Skeletal muscle tissue (tissue), 4 donors: ENCODE measurements around the gene HYAL1. TPM values are rescaled to one million over a fixed set of nuclear protein-coding genes. Genes with fewer than 3 reads are reported as not detected.

Experiments
- H3K27ac ChIP-seq: one replicate; pipeline ENCODE4 v1.7.0; 2013; ENCODE audit warnings: mild to moderate bottlenecking, low read depth, low read length, inconsistent platforms
- H3K27me3 ChIP-seq, 3 donors: one replicate each; pipeline ENCODE4 v1.7.0; 2013; ENCODE audit warnings: low read length in 3 of 3; ENCODE audit not compliant: control insufficient read depth in 3 of 3, insufficient read depth in 3 of 3
- H3K36me3 ChIP-seq, 3 donors: one replicate each; pipeline ENCODE4 v1.7.0; 2013; ENCODE audit warnings: low read length in 3 of 3; ENCODE audit not compliant: control insufficient read depth in 3 of 3, insufficient read depth in 3 of 3
- H3K4me1 ChIP-seq, 3 donors: one replicate each; pipeline ENCODE4 v1.7.0; 2013; ENCODE audit warnings: low read length in 3 of 3, mild to moderate bottlenecking in 3 of 3; ENCODE audit not compliant: control insufficient read depth in 3 of 3, insufficient read depth in 3 of 3
- H3K4me3 ChIP-seq, 3 donors: one replicate each; pipeline ENCODE4 v1.7.0; 2013; ENCODE audit warnings: low read length in 3 of 3
- H3K9ac ChIP-seq, 3 donors: one replicate each; pipeline ENCODE4 v1.7.0; 2013; ENCODE audit warnings: low read length in 3 of 3, mild to moderate bottlenecking in 3 of 3, moderate library complexity in 2 of 3, low read depth in 1 of 3
- H3K9me3 ChIP-seq, 3 donors: one replicate each; pipeline ENCODE4 v1.7.0; 2013; ENCODE audit warnings: low read length in 3 of 3; ENCODE audit not compliant: control insufficient read depth in 3 of 3
- total RNA-seq: library from RNA; depleted of rRNA; stranded (reverse); fragments of >200 nt; gene quantifications from one replicate; pipeline ENCODE4 v1.2.3, GENCODE V29; 2014
- donor health status: Osteomylitis.

HYAL1 gene
- total RNA-seq, 1 donor from 2014 or later: 2.6 TPM

- Histone ChIP-seq H3K27ac (peak overlapping the region; percentile 44), H3K27me3 (no peaks in the 10 kb centered on the region), H3K36me3 (peaks cover 20 to 29% (median 27%) of the 10 kb centered on the region in 3 donors), H3K4me1 (peaks cover 39 to 61% (median 57%) of the 10 kb centered on the region in 3 donors), H3K9ac (peak overlapping the region in 1 of 3 donors; percentile 8), H3K9me3 (no peaks in the 10 kb centered on the region), H3K4me3 (no peak overlapping the region)
Observed at GRCh38 chr3:50258029-50258680, 45.2 kb downstream of the HYAL1 start.

- Histone ChIP-seq H3K9me3 (no peaks in the 10 kb centered on the region), H3K27me3 (no peaks in the 10 kb centered on the region), H3K36me3 (peaks cover 22 to 35% (median 30%) of the 10 kb centered on the region in 3 donors), H3K27ac (no peak overlapping the region), H3K4me3 (no peak overlapping the region), H3K4me1 (peaks cover 39 to 61% (median 61%) of the 10 kb centered on the region in 3 donors), H3K9ac (no peak overlapping the region)
Observed at GRCh38 chr3:50256978-50257890, 46.1 kb downstream of the HYAL1 start.

- Histone ChIP-seq H3K4me1 (peaks cover 38 to 67% (median 66%) of the 10 kb centered on the region in 3 donors), H3K4me3 (no peak overlapping the region), H3K9ac (peak overlapping the region in 1 of 3 donors; percentile 54)
Observed at GRCh38 chr3:50255251-50255615, 48.1 kb downstream of the HYAL1 start.

GRCh38 chr3:50254577-50255250 lies 48.7 kb downstream of the HYAL1 start:
- peak overlapping the region in 2 of 3 donors; percentile 10 to 54 for H3K9ac ChIP-seq
- H3K4me3 ChIP-seq: no peak overlapping the region
- H3K9me3 ChIP-seq: no peaks in the 10 kb centered on the region
- peaks cover 22 to 39% (median 35%) of the 10 kb centered on the region in 3 donors for H3K36me3 ChIP-seq
- peaks cover 42 to 71% (median 70%) of the 10 kb centered on the region in 3 donors for H3K4me1 ChIP-seq
- H3K27ac ChIP-seq: peak overlapping the region; percentile 76
- H3K27me3 ChIP-seq: no peaks in the 10 kb centered on the region

More at GRCh38 chr3:50255251-50255615, 48.1 kb downstream of the HYAL1 start:
- H3K36me3 ChIP-seq: peaks cover 22 to 39% (median 35%) of the 10 kb centered on the region in 3 donors
- peak overlapping the region; percentile 76 for H3K27ac ChIP-seq
- no peaks in the 10 kb centered on the region for H3K27me3 ChIP-seq
- no peaks in the 10 kb centered on the region for H3K9me3 ChIP-seq

GRCh38 chr3:50251220-50251619 lies 52.2 kb downstream of the HYAL1 start:
- no peaks in the 10 kb centered on the region for H3K27me3 ChIP-seq
- peaks cover 70 to 85% (median 85%) of the 10 kb centered on the region in 3 donors for H3K4me1 ChIP-seq
- no peak overlapping the region for H3K4me3 ChIP-seq
- peaks cover 5 to 25% (median 17%) of the 10 kb centered on the region in 3 donors for H3K36me3 ChIP-seq
- no peak overlapping the region for H3K27ac ChIP-seq
- H3K9me3 ChIP-seq: no peaks in the 10 kb centered on the region
- H3K9ac ChIP-seq: peak overlapping the region in 1 of 3 donors; percentile 33

GRCh38 chr3:50250514-50250913 lies 52.9 kb downstream of the HYAL1 start:
- Histone ChIP-seq H3K4me1 (peaks cover 75 to 90% (median 89%) of the 10 kb centered on the region in 3 donors), H3K9ac (peak overlapping the region in 2 of 3 donors; percentile 25 to 51), H3K4me3 (no peak overlapping the region), H3K36me3 (peaks cover 3 to 23% (median 15%) of the 10 kb centered on the region in 3 donors), H3K27ac (no peak overlapping the region), H3K27me3 (no peaks in the 10 kb centered on the region), H3K9me3 (no peaks in the 10 kb centered on the region)

Other genes starting within 250 kb of the HYAL1 start
- 179 TPM for gene RBM5, start 214.7 kb downstream of the HYAL1 start, total RNA-seq
- 2.1 TPM for gene SEMA3F, start 148.2 kb downstream of the HYAL1 start, total RNA-seq
- not detected for gene GNAT1, start 112.0 kb downstream of the HYAL1 start, total RNA-seq
- 0.52 TPM for gene SLC38A3, start 98.3 kb downstream of the HYAL1 start, total RNA-seq
- 78.8 TPM for gene GNAI2, start 67.4 kb downstream of the HYAL1 start, total RNA-seq
- 19.8 TPM for gene SEMA3B, start 34.4 kb downstream of the HYAL1 start, total RNA-seq
- 15.1 TPM for gene LSMEM2, start 24.5 kb downstream of the HYAL1 start, total RNA-seq
- gene IFRD2, start 11.1 kb downstream of the HYAL1 start, total RNA-seq: 44.9 TPM
- gene HYAL3, start 4.2 kb downstream of the HYAL1 start, total RNA-seq: 3.7 TPM
- 1.6 TPM for gene NAA80, start 4.2 kb downstream of the HYAL1 start, total RNA-seq
- 43.8 TPM for gene HYAL2, start 19.2 kb upstream of the HYAL1 start, total RNA-seq
- gene TUSC2, start 24.6 kb upstream of the HYAL1 start, total RNA-seq: 7.8 TPM
- 17.7 TPM for gene RASSF1, start 37.3 kb upstream of the HYAL1 start, total RNA-seq
- 0.52 TPM for gene ZMYND10, start 42.2 kb upstream of the HYAL1 start, total RNA-seq
- gene NPRL2, start 47.2 kb upstream of the HYAL1 start, total RNA-seq: 15.7 TPM
- 14.1 TPM for gene CYB561D2, start 47.3 kb upstream of the HYAL1 start, total RNA-seq
- 24.5 TPM for gene TMEM115, start 55.9 kb upstream of the HYAL1 start, total RNA-seq
- gene CACNA2D2, start 200.1 kb upstream of the HYAL1 start, total RNA-seq: 1.0 TPM